B cell (primary cell): Measurements from ENCODE around the gene RAB24. TPM values are rescaled to one million over a fixed set of nuclear protein-coding genes. Genes with fewer than 3 reads are reported as not detected.

ENCODE experiments used
- ATAC-seq: fragments of 200-7000 bp; cut with Tn5 transposase; one replicate; pipeline ENCODE4 v1.10.0; 2021; ENCODE audit warnings: low read depth, mild to moderate bottlenecking, moderate number of reproducible peaks, moderate library complexity
- CTCF ChIA-PET: fragments of 350-600 bp; sonication (Branson Sonifier 250); formaldehyde crosslinking; loops from one replicate; lab custom pipeline; 2021; ENCODE audit warnings: antibody characterized with exemption, inconsistent platforms; lab: Charles Lee
- POLR2A ChIA-PET: fragments of 350-600 bp; sonication (Branson Sonifier 250); formaldehyde crosslinking; loops from one replicate; lab custom pipeline; 2021; ENCODE audit warnings: antibody characterized with exemption; lab: Charles Lee
- DNase-seq: peaks from one replicate; pipeline ENCODE4 v3.0.0; 2013
- H2AFZ ChIP-seq: 2 replicates; pipeline ENCODE4 v1.6.1; 2012; ENCODE audit warnings: mild to moderate bottlenecking, low read depth, low read length; ENCODE audit not compliant: insufficient read depth, poor library complexity, severe bottlenecking
- H3K27ac ChIP-seq, 2 donors: 1 replicate in 1 of 2; 2 replicates in 1 of 2; pipeline ENCODE4 v1.5.1; 2012 to 2013; ENCODE audit warnings: low read length in 2 of 2, mild to moderate bottlenecking in 2 of 2, moderate library complexity in 1 of 2
- H3K27me3 ChIP-seq, 4 experiments: fragments of 200-600 bp in 1 of 4; sonication (generic) in 1 of 4; replicated peaks in 1 of 4; 1 replicate in 2 of 4; 2 replicates in 2 of 4; pipeline versions ENCODE4 v1.6.1 to v1.7.0; 2013 to 2016; ENCODE audit warnings: low read length in 3 of 4, mild to moderate bottlenecking in 2 of 4, mixed read lengths in 1 of 4, moderate library complexity in 1 of 4; ENCODE audit not compliant: insufficient read depth in 4 of 4, control insufficient read depth in 3 of 4; ENCODE audit errors: control extremely low read depth in 1 of 4
- H3K36me3 ChIP-seq, 2 experiments: replicated peaks in 1 of 2; 1 replicate in 1 of 2; 2 replicates in 1 of 2; pipeline versions ENCODE4 v1.6.1 to v1.7.1; 2013; ENCODE audit warnings: low read length in 1 of 2; ENCODE audit not compliant: insufficient read depth in 2 of 2, control insufficient read depth in 1 of 2; ENCODE audit errors: control extremely low read depth in 1 of 2, extremely low read depth in 1 of 2
- H3K4me1 ChIP-seq, 2 donors: fragments of 200-600 bp in 1 of 2; sonication (generic) in 1 of 2; 1 replicate in 1 of 2; 2 replicates in 1 of 2; pipeline versions ENCODE4 v1.5.1 to v1.6.1; 2013 to 2017; ENCODE audit warnings: low read length in 2 of 2; ENCODE audit not compliant: control insufficient read depth in 2 of 2, insufficient read depth in 2 of 2
- H3K4me2 ChIP-seq: replicated peaks from 2 replicates; pipeline ENCODE3; 2012; ENCODE audit warnings: mild to moderate bottlenecking, low read depth, low read length; ENCODE audit not compliant: poor library complexity, severe bottlenecking
- H3K4me3 ChIP-seq, 5 experiments: fragments of 200-600 bp in 1 of 5; sonication (generic) in 1 of 5; 1 replicate in 3 of 5; 2 replicates in 2 of 5; pipeline versions ENCODE4 v1.5.1 to v1.7.0; 2011 to 2016; ENCODE audit warnings: low read length in 4 of 5, mild to moderate bottlenecking in 4 of 5, low read depth in 2 of 5, control low read depth in 1 of 5, moderate library complexity in 1 of 5; ENCODE audit not compliant: insufficient read depth in 1 of 5; ENCODE audit errors: control extremely low read depth in 1 of 5, extremely low read depth in 1 of 5
- H3K79me2 ChIP-seq: fragments of 200-600 bp; sonication (generic); one replicate; pipeline ENCODE4 v1.6.0; 2016; ENCODE audit warnings: low read length; ENCODE audit not compliant: control insufficient read depth, insufficient read depth
- H3K9ac ChIP-seq: fragments of 200-600 bp; sonication (generic); 2 replicates; pipeline ENCODE4 v1.6.1; 2017; ENCODE audit warnings: mild to moderate bottlenecking, low read length, moderate library complexity
- H3K9me3 ChIP-seq, 3 donors: one replicate each; pipeline versions ENCODE4 v1.6.1 to v1.7.1; 2013; ENCODE audit warnings: low read length in 2 of 3; ENCODE audit not compliant: control insufficient read depth in 2 of 3, insufficient read depth in 1 of 3; ENCODE audit errors: control extremely low read depth in 1 of 3
- H4K20me1 ChIP-seq: 2 replicates; pipeline ENCODE4 v1.6.0; 2012; ENCODE audit warnings: mild to moderate bottlenecking, low read length; ENCODE audit not compliant: insufficient read depth, control insufficient read depth, poor library complexity, severe bottlenecking
- H3K27ac Mint-ChIP-seq: one replicate; pipeline ENCODE4 v1.8.0; 2021; ENCODE audit warnings: mixed read lengths
- H3K27me3 Mint-ChIP-seq: one replicate; pipeline ENCODE4 v1.8.0; 2021; ENCODE audit warnings: mixed read lengths
- H3K4me1 Mint-ChIP-seq: one replicate; pipeline ENCODE4 v1.8.0; 2021; ENCODE audit warnings: mixed read lengths
- H3K4me3 Mint-ChIP-seq: one replicate; pipeline ENCODE4 v1.8.0; 2021; ENCODE audit warnings: mixed read lengths
- H3K9me3 Mint-ChIP-seq: one replicate; pipeline ENCODE4 v1.8.0; 2022; ENCODE audit warnings: mixed read lengths; ENCODE audit not compliant: insufficient read depth
- EZH2 ChIP-seq: IDR thresholded peaks from 2 replicates; pipeline ENCODE4 v1.6.1; 2012; ENCODE audit warnings: borderline replicate concordance, low read depth, mild to moderate bottlenecking, moderate library complexity, low read length; ENCODE audit not compliant: insufficient read depth, poor library complexity, severe bottlenecking
- WGBS: methylation state at CpG from one replicate; pipeline ENCODE4 v1.1.5; 2013; ENCODE audit warnings: missing lambda C conversion rate; ENCODE audit not compliant: insufficient coverage; 5-methylcytosine and 5-hydroxymethylcytosine counted together
- intact Hi-C: fragments of 100-400 bp; cut with micrococcal nuclease; formaldehyde crosslinking; loops from one replicate; pipeline ENCODE4 v1.10.0; 2022
- polyA plus RNA-seq: library from polyadenylated mRNA; depleted of rRNA; stranded (reverse); fragments of >200 nt; gene quantifications from 2 replicates; pipeline ENCODE4 v1.2.3, GENCODE V29; 2012
- total RNA-seq, 2 donors: library from RNA; stranded (reverse); fragments of 120-200 nt in 1 of 2; gene quantifications; 1 replicate in 1 of 2; 2 replicates in 1 of 2; pipeline versions ENCODE4 v1.2.3 to v1.2.4, GENCODE V29; 2013 to 2022
- TF ChIP-seq, protein P1 (sequence below): fragments of 200-600 bp; IDR thresholded peaks from one replicate; pipeline ENCODE4 v1.8.0; 2022; ENCODE audit warnings: antibody characterized with exemption, mild to moderate bottlenecking

Gene RAB24
- total and polyA plus RNA-seq, 2 donors (not counting 1 experiment from before 2014, with no cell fraction given) = 38.3 to 147 TPM

DNA sequence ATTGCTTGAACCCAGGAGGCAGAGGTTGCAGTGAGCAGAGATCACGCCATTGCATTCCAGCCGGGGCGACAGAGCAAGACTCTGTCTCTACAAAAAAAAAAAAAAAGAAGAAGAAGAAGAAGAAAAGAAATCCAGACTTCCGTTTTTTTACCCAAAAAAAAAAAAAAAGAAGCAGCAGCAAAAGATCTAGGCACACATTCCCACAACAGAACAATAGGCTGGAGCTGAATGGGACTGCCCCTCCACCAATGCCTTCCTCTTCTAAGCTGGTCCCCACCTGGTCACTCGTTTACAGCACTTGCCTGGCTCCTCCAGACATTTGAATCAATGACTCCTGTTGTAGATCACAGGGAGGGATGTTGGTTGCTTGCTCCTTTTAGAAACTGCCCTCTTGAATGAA lies 49.6 kb upstream of the RAB24 start:
- ChIA-PET POLR2A (interaction anchor here (0.8 kb wide), 1 partner anchor 24 kb away, joined by 5 read pairs; no protein-coding TSS in a partner anchor), CTCF (interaction anchor here (0.7 to 7.2 kb wide), 5 partner anchors 8 to 246 kb away, joined by 3 to 60 read pairs (median 4); no protein-coding TSS in a partner anchor)
- Mint-ChIP-seq H3K9me3 (no peaks in the 10 kb centered on the region), H3K4me3 (peak overlapping the region; percentile 13), H3K4me1 (peaks cover 64% of the 10 kb centered on the region), H3K27me3 (no peaks in the 10 kb centered on the region), H3K27ac (no peak overlapping the region)
- peak; percentile 17 for DNase-seq
- no peaks in the 10 kb centered on the region for H3K27me3 ChIP-seq
- intact Hi-C loops = loop anchor here (2.0 kb wide), 1 partner anchor 240 kb away; the partner anchor contains the start of gene TMED9
- peaks cover 39% of the 10 kb centered on the region for H3K79me2 ChIP-seq
- WGBS = no CpG with 5 or more reads among the region's 5 CpGs
- no peak overlapping the region for H3K27ac ChIP-seq
- no peak for TF ChIP-seq EZH2
- TF ChIP-seq, protein P1, sequence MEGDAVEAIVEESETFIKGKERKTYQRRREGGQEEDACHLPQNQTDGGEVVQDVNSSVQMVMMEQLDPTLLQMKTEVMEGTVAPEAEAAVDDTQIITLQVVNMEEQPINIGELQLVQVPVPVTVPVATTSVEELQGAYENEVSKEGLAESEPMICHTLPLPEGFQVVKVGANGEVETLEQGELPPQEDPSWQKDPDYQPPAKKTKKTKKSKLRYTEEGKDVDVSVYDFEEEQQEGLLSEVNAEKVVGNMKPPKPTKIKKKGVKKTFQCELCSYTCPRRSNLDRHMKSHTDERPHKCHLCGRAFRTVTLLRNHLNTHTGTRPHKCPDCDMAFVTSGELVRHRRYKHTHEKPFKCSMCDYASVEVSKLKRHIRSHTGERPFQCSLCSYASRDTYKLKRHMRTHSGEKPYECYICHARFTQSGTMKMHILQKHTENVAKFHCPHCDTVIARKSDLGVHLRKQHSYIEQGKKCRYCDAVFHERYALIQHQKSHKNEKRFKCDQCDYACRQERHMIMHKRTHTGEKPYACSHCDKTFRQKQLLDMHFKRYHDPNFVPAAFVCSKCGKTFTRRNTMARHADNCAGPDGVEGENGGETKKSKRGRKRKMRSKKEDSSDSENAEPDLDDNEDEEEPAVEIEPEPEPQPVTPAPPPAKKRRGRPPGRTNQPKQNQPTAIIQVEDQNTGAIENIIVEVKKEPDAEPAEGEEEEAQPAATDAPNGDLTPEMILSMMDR = no peak
- H4K20me1 ChIP-seq = peaks cover 18% of the 10 kb centered on the region
- H3K9me3 ChIP-seq = no peaks in the 10 kb centered on the region
- H2AFZ ChIP-seq = no peak overlapping the region
- ATAC-seq = no peak
- no peak overlapping the region for H3K4me2 ChIP-seq
- peaks cover 3 to 14% of the 10 kb centered on the region in 2 experiments for H3K36me3 ChIP-seq
- peaks cover 41 to 48% of the 10 kb centered on the region in 2 donors for H3K4me1 ChIP-seq
- no peak overlapping the region for H3K4me3 ChIP-seq
- no peak overlapping the region for H3K9ac ChIP-seq
